MCF 10A (cell line): ENCODE data around the gene YBX2. TPM values are rescaled to one million over a fixed set of nuclear protein-coding genes. Genes with fewer than 3 reads are reported as not detected.

ENCODE experiments used
- BruUV-seq: library from RNA; stranded (reverse); fragments of 400-500 nt; replicated peaks from 2 replicates; lab custom pipeline; 2021; lab: Mats Ljungman, UMichigan
- CTCF ChIA-PET: fragments of 300-600 bp; sonication (Branson Sonifier 250); formaldehyde crosslinking; extraction: SDS; loops from one replicate; lab custom pipeline; 2021; ENCODE audit warnings: antibody characterized with exemption, inconsistent platforms; lab: Yijun Ruan, JAX
- POLR2A ChIA-PET: fragments of 300-600, 350-650 bp; sonication (Branson Sonifier 250); formaldehyde crosslinking; extraction: SDS; loops from one replicate; lab custom pipeline; 2020; ENCODE audit warnings: antibody characterized with exemption, inconsistent platforms; lab: Yijun Ruan, JAX
- DNase-seq: peaks from one replicate; pipeline ENCODE4 v3.0.0-alpha.2; 2018; ENCODE audit not compliant: unreplicated experiment
- H3K27ac Mint-ChIP-seq: one replicate; pipeline ENCODE4 v1.8.0; 2022; ENCODE audit warnings: mild to moderate bottlenecking, low read depth, mixed read lengths; ENCODE audit not compliant: unreplicated experiment
- H3K27me3 Mint-ChIP-seq: one replicate; pipeline ENCODE4 v1.8.0; 2022; ENCODE audit warnings: mixed read lengths; ENCODE audit not compliant: insufficient read depth, unreplicated experiment
- H3K36me3 Mint-ChIP-seq: one replicate; pipeline ENCODE4 v1.8.0; 2022; ENCODE audit warnings: mild to moderate bottlenecking, moderate library complexity, mixed read lengths; ENCODE audit not compliant: insufficient read depth, unreplicated experiment
- H3K4me1 Mint-ChIP-seq: one replicate; pipeline ENCODE4 v1.8.0; 2022; ENCODE audit warnings: mixed read lengths; ENCODE audit not compliant: insufficient read depth, unreplicated experiment
- H3K4me3 Mint-ChIP-seq: one replicate; pipeline ENCODE4 v1.8.0; 2022; ENCODE audit warnings: mild to moderate bottlenecking, moderate library complexity, mixed read lengths; ENCODE audit not compliant: unreplicated experiment
- H3K9me3 Mint-ChIP-seq: one replicate; pipeline ENCODE4 v1.8.0; 2022; ENCODE audit warnings: mixed read lengths; ENCODE audit not compliant: unreplicated experiment
- CTCF ChIP-seq: fragments of 200-600 bp; IDR thresholded peaks from one replicate; pipeline ENCODE4 v1.8.0; 2022; ENCODE audit warnings: antibody characterized with exemption, mild to moderate bottlenecking; ENCODE audit not compliant: unreplicated experiment
- intact Hi-C: fragments of 100-400 bp; cut with micrococcal nuclease; formaldehyde crosslinking; loops from 2 replicates; pipeline ENCODE4 v1.14.1; 2022
- total RNA-seq: library from RNA; stranded (reverse); gene quantifications from 2 replicates; pipeline ENCODE4 v1.2.3, GENCODE V29; 2022

YBX2 gene
- total RNA-seq, 1 experiment from 2014 or later = 0.40 TPM

- H3K36me3 Mint-ChIP-seq = peaks cover 48% of the 10 kb centered on the region
- H3K27me3 Mint-ChIP-seq = no peaks in the 10 kb centered on the region
- intact Hi-C loops = no loop called here
- ChIA-PET CTCF (interaction anchor here (0.7 to 1.5 kb wide), 3 partner anchors 30 to 235 kb away, joined by 3 to 4 read pairs (median 4); partner anchors contain the start of gene SENP3), POLR2A (interaction anchor here (1.1 to 2.5 kb wide), 2 partner anchors 11 to 12 kb away, joined by 3 to 8 read pairs; partner anchors contain the start of gene GPS2)
- no TSS peak for BruUV-seq
- H3K4me1 Mint-ChIP-seq = peaks cover 15% of the 10 kb centered on the region
- H3K27ac Mint-ChIP-seq = no peak overlapping the region
- no peak overlapping the region for H3K4me3 Mint-ChIP-seq
- no peaks in the 10 kb centered on the region for H3K9me3 Mint-ChIP-seq
- TF ChIP-seq CTCF = no peak
- DNase-seq = no peak
These were observed 31.7 kb upstream of the YBX2 start for GRCh38 chr17:7326186-7326585.

GRCh38 chr17:7325031-7325528 lies 30.6 kb upstream of the YBX2 start:
- H3K27me3 Mint-ChIP-seq = no peaks in the 10 kb centered on the region
- CTCF ChIA-PET = interaction anchor here (0.6 to 1.6 kb wide), 6 partner anchors 11 to 266 kb away, joined by 3 to 5 read pairs (median 3); no protein-coding TSS in a partner anchor
- no peak for TF ChIP-seq CTCF
- DNase-seq = no peak
- no peak overlapping the region for H3K27ac Mint-ChIP-seq
- no peaks in the 10 kb centered on the region for H3K9me3 Mint-ChIP-seq
- no TSS peak for BruUV-seq
- peaks cover 15% of the 10 kb centered on the region for H3K4me1 Mint-ChIP-seq
- POLR2A ChIA-PET = interaction anchor here (2.5 kb wide), 1 partner anchor 10 kb away, joined by 8 read pairs; the partner anchor contains the start of gene GPS2
- intact Hi-C loops = no loop called here
- no peak overlapping the region for H3K4me3 Mint-ChIP-seq
- H3K36me3 Mint-ChIP-seq = peaks cover 59% of the 10 kb centered on the region

- ChIA-PET CTCF (interaction anchor here (0.6 to 1.6 kb wide), 7 partner anchors 10 to 308 kb away, joined by 3 to 5 read pairs (median 3); no protein-coding TSS in a partner anchor), POLR2A (interaction anchor here (2.5 kb wide), 1 partner anchor 9 kb away, joined by 8 read pairs; the partner anchor contains the start of gene GPS2)
- H3K27ac Mint-ChIP-seq = no peak overlapping the region
- H3K27me3 Mint-ChIP-seq = no peaks in the 10 kb centered on the region
- no peak for DNase-seq
- no peak overlapping the region for H3K4me3 Mint-ChIP-seq
- peaks cover 66% of the 10 kb centered on the region for H3K36me3 Mint-ChIP-seq
- no peak for TF ChIP-seq CTCF
- peaks cover 15% of the 10 kb centered on the region for H3K4me1 Mint-ChIP-seq
- intact Hi-C loops = no loop called here
- H3K9me3 Mint-ChIP-seq = no peaks in the 10 kb centered on the region
- BruUV-seq = no TSS peak
These were observed 30.0 kb upstream of the YBX2 start for GRCh38 chr17:7324438-7324779.

GRCh38 chr17:7323731-7324437 lies 29.4 kb upstream of the YBX2 start:
- H3K27me3 Mint-ChIP-seq = no peaks in the 10 kb centered on the region
- H3K27ac Mint-ChIP-seq = no peak overlapping the region
- POLR2A ChIA-PET = interaction anchor here (2.5 kb wide), 1 partner anchor 9 kb away, joined by 8 read pairs; the partner anchor contains the start of gene GPS2
- CTCF ChIA-PET = interaction anchor here (0.6 to 1.6 kb wide), 5 partner anchors 10 to 838 kb away, joined by 3 to 4 read pairs (median 3); no protein-coding TSS in a partner anchor
- intact Hi-C loops = no loop called here
- H3K4me1 Mint-ChIP-seq = peaks cover 14% of the 10 kb centered on the region
- no peaks in the 10 kb centered on the region for H3K9me3 Mint-ChIP-seq
- DNase-seq = peak; percentile 42
- no peak overlapping the region for H3K4me3 Mint-ChIP-seq
- H3K36me3 Mint-ChIP-seq = peaks cover 69% of the 10 kb centered on the region
- TF ChIP-seq CTCF = peak; percentile 77
- BruUV-seq = no TSS peak
